CD14-positive monocyte (primary cell): ENCODE results near the gene RSPO1. TPM values are rescaled to one million over a fixed set of nuclear protein-coding genes. Genes with fewer than 3 reads are reported as not detected.

Source experiments
- DNase-seq, 3 donors: peaks; one replicate each; pipeline ENCODE4 v3.0.0-alpha.2; 2011 to 2022
- H2AFZ ChIP-seq: 2 replicates; pipeline ENCODE4 v1.6.0; 2012; ENCODE audit warnings: mild to moderate bottlenecking, low read depth, low read length, inconsistent platforms; ENCODE audit not compliant: insufficient read depth, poor library complexity, severe bottlenecking
- H3K27ac ChIP-seq, 2 donors: 1 replicate in 1 of 2; 2 replicates in 1 of 2; pipeline ENCODE4 v1.5.1; 2012 to 2013; ENCODE audit warnings: low read length in 2 of 2, control low read depth in 1 of 2, inconsistent platforms in 1 of 2, low read depth in 1 of 2, mild to moderate bottlenecking in 1 of 2
- H3K27me3 ChIP-seq, 2 donors: one replicate each; pipeline versions ENCODE4 v1.6.0 to v1.6.1; 2011 to 2013; ENCODE audit warnings: low read length in 2 of 2; ENCODE audit not compliant: control insufficient read depth in 2 of 2, insufficient read depth in 2 of 2
- H3K36me3 ChIP-seq, 2 donors: replicated peaks in 1 of 2; 1 replicate in 1 of 2; 2 replicates in 1 of 2; pipeline versions ENCODE4 v1.5.1 to v1.6.1; 2012 to 2013; ENCODE audit warnings: low read length in 2 of 2, control low read depth in 1 of 2, inconsistent platforms in 1 of 2, mild to moderate bottlenecking in 1 of 2; ENCODE audit not compliant: insufficient read depth in 2 of 2, control insufficient read depth in 1 of 2
- H3K4me1 ChIP-seq, 2 donors: 1 replicate in 1 of 2; 2 replicates in 1 of 2; pipeline versions ENCODE4 v1.5.1 to v1.6.1; 2012 to 2013; ENCODE audit warnings: low read length in 2 of 2, control low read depth in 1 of 2, inconsistent platforms in 1 of 2, mild to moderate bottlenecking in 1 of 2, moderate library complexity in 1 of 2; ENCODE audit not compliant: insufficient read depth in 2 of 2, control insufficient read depth in 1 of 2
- H3K4me2 ChIP-seq: replicated peaks from 2 replicates; pipeline ENCODE3; 2012; ENCODE audit warnings: low read length, moderate library complexity, mild to moderate bottlenecking; ENCODE audit not compliant: poor library complexity, severe bottlenecking; ENCODE audit errors: extremely low read depth
- H3K4me3 ChIP-seq, 3 experiments: fragments of 200-600 bp in 1 of 3; sonication (generic) in 1 of 3; replicated peaks in 1 of 3; 1 replicate in 2 of 3; 2 replicates in 1 of 3; pipeline ENCODE4 v1.5.1; 2011 to 2013; ENCODE audit warnings: low read length in 3 of 3, mild to moderate bottlenecking in 3 of 3, control low read depth in 2 of 3, low read depth in 2 of 3, inconsistent platforms in 1 of 3, moderate library complexity in 1 of 3
- H3K79me2 ChIP-seq: 2 replicates; pipeline ENCODE4 v1.6.0; 2012; ENCODE audit warnings: mild to moderate bottlenecking, control low read depth, inconsistent platforms, low read length, moderate library complexity; ENCODE audit not compliant: insufficient read depth
- H3K9ac ChIP-seq: 2 replicates; pipeline ENCODE4 v1.6.0; 2017; ENCODE audit warnings: low read length, mild to moderate bottlenecking; ENCODE audit not compliant: insufficient read depth, poor library complexity, severe bottlenecking
- H3K9me3 ChIP-seq, 2 donors: replicated peaks in 1 of 2; 1 replicate in 1 of 2; 2 replicates in 1 of 2; pipeline versions ENCODE4 v1.5.1 to v1.6.1; 2012 to 2013; ENCODE audit warnings: low read length in 2 of 2, control low read depth in 1 of 2; ENCODE audit not compliant: control insufficient read depth in 1 of 2, insufficient read depth in 1 of 2
- H4K20me1 ChIP-seq: 2 replicates; pipeline ENCODE4 v1.6.0; 2012; ENCODE audit warnings: mild to moderate bottlenecking, low read length, control low read depth, moderate library complexity; ENCODE audit not compliant: insufficient read depth
- H3K27ac Mint-ChIP-seq, 7 donors: one replicate each; pipeline ENCODE4 v1.8.0; 2020; ENCODE audit warnings: mild to moderate bottlenecking in 7 of 7, mixed read lengths in 7 of 7, moderate library complexity in 6 of 7, inconsistent platforms in 2 of 7
- H3K27me3 Mint-ChIP-seq, 3 donors: one replicate each; pipeline ENCODE4 v1.8.0; 2021 to 2022; ENCODE audit warnings: low read depth in 3 of 3, mild to moderate bottlenecking in 3 of 3, mixed read lengths in 3 of 3, moderate library complexity in 3 of 3, inconsistent platforms in 1 of 3
- H3K36me3 Mint-ChIP-seq, 2 donors: one replicate each; pipeline ENCODE4 v1.8.0; 2020; ENCODE audit warnings: mixed read lengths in 2 of 2, inconsistent platforms in 1 of 2, mild to moderate bottlenecking in 1 of 2
- H3K4me1 Mint-ChIP-seq: one replicate; pipeline ENCODE4 v1.8.0; 2020; ENCODE audit warnings: mild to moderate bottlenecking, mixed read lengths
- H3K4me3 Mint-ChIP-seq, 2 donors: one replicate each; pipeline ENCODE4 v1.8.0; 2020; ENCODE audit warnings: mild to moderate bottlenecking in 2 of 2, mixed read lengths in 2 of 2, moderate library complexity in 1 of 2
- H3K9me3 Mint-ChIP-seq, 7 donors: one replicate each; pipeline ENCODE4 v1.8.0; 2020 to 2022; ENCODE audit warnings: mixed read lengths in 7 of 7, mild to moderate bottlenecking in 6 of 7, moderate library complexity in 6 of 7, inconsistent platforms in 2 of 7
- CTCF ChIP-seq: fragments of 200-600 bp; IDR thresholded peaks from one replicate; pipeline ENCODE4 v1.8.0; 2022; ENCODE audit warnings: antibody characterized with exemption, mild to moderate bottlenecking
- WGBS: methylation state at CpG from one replicate; pipeline ENCODE4 v1.1.5; 2013; ENCODE audit warnings: missing lambda C conversion rate; ENCODE audit not compliant: insufficient coverage; 5-methylcytosine and 5-hydroxymethylcytosine counted together
- intact Hi-C, 2 donors: fragments of 100-400 bp; cut with micrococcal nuclease; formaldehyde crosslinking; loops; one replicate each; pipeline versions ENCODE4 v1.15.0 to v1.15.1; 2023
- polyA plus RNA-seq, 3 donors: library from polyadenylated mRNA; depleted of rRNA in 1 of 3; unstranded in 2 of 3; stranded (reverse) in 1 of 3; fragments of 300-500 nt in 2 of 3; fragments of >200 nt in 1 of 3; fragmentation: Illumina TruSeq in 2 of 3; gene quantifications; 1 replicate in 2 of 3; 2 replicates in 1 of 3; pipeline ENCODE4 v1.2.3, GENCODE V29; 2012 to 2021

RSPO1 gene
- polyA plus RNA-seq, 3 donors = not detected

- Histone ChIP-seq H3K36me3 (no peaks in the 10 kb centered on the region), H3K4me2 (no peak overlapping the region), H3K9me3 (no peaks in the 10 kb centered on the region), H3K27me3 (no peaks in the 10 kb centered on the region), H3K79me2 (no peaks in the 10 kb centered on the region), H3K9ac (no peak overlapping the region), H3K27ac (no peak overlapping the region), H4K20me1 (no peaks in the 10 kb centered on the region), H2AFZ (no peak overlapping the region), H3K4me1 (no peaks in the 10 kb centered on the region), H3K4me3 (no peak overlapping the region)
- H3K4me3 Mint-ChIP-seq = no peak overlapping the region
- intact Hi-C loops = no loop called here
- H3K4me1 Mint-ChIP-seq = no peaks in the 10 kb centered on the region
- DNase-seq = no peak
- no peaks in the 10 kb centered on the region for H3K9me3 Mint-ChIP-seq
- no peak for TF ChIP-seq CTCF
- peaks cover 6 to 14% (median 10%) of the 10 kb centered on the region in 3 donors for H3K27me3 Mint-ChIP-seq
- 97% methylated on average over 3 of the region's 5 CpGs for WGBS
- H3K36me3 Mint-ChIP-seq = no peaks in the 10 kb centered on the region
- no peak overlapping the region for H3K27ac Mint-ChIP-seq
Observed at GRCh38 chr1:37650173-37650572, 15.5 kb upstream of the RSPO1 start.

GRCh38 chr1:37647281-37647680, 12.6 kb upstream of the RSPO1 start:
- no peaks in the 10 kb centered on the region for H3K36me3 Mint-ChIP-seq

More at GRCh38 chr1:37647281-37647680, 12.6 kb upstream of the RSPO1 start:
- H4K20me1 ChIP-seq = no peaks in the 10 kb centered on the region
- Mint-ChIP-seq H3K9me3 (no peaks in the 10 kb centered on the region), H3K4me1 (no peaks in the 10 kb centered on the region), H3K4me3 (no peak overlapping the region), H3K27ac (no peak overlapping the region), H3K27me3 (peaks cover 12 to 22% (median 14%) of the 10 kb centered on the region in 3 donors)
- no peak for TF ChIP-seq CTCF
- H3K36me3 ChIP-seq = no peaks in the 10 kb centered on the region
- no peak overlapping the region for H3K9ac ChIP-seq
- H3K4me2 ChIP-seq = no peak overlapping the region
- 97% methylated on average over 4 of the region's 7 CpGs for WGBS
- peaks cover 0 to 2% of the 10 kb centered on the region in 2 donors for H3K9me3 ChIP-seq
- no peaks in the 10 kb centered on the region for H3K27me3 ChIP-seq
- H3K79me2 ChIP-seq = no peaks in the 10 kb centered on the region
- H3K4me3 ChIP-seq = no peak overlapping the region
- H3K4me1 ChIP-seq = no peaks in the 10 kb centered on the region
- H3K27ac ChIP-seq = no peak overlapping the region
- H2AFZ ChIP-seq = no peak overlapping the region
- DNase-seq = no peak
- intact Hi-C loops = no loop called here
